GM21717 (cell line): ENCODE data around the gene GLRA3.
"Not testable (repeated sequence)": the region's sequence is repeated elsewhere in the genome, so short reads cannot be mapped to it uniquely, and the experiment has no call there.

Experiments used
- ATAC-seq: cut with Tn5 transposase; IDR thresholded peaks from one replicate; pipeline ENCODE4 v1.9.1; 2021; ENCODE audit warnings: mild to moderate bottlenecking, moderate library complexity; ENCODE audit not compliant: unreplicated experiment

GLRA3 gene

GRCh38 chr4:174828845-174829701, at the start of gene GLRA3:
GLRA3 (minus strand) TSS chr4:174829247; CDS start chr4:174828811, 436 bp downstream.
- no peak for ATAC-seq

DNA sequence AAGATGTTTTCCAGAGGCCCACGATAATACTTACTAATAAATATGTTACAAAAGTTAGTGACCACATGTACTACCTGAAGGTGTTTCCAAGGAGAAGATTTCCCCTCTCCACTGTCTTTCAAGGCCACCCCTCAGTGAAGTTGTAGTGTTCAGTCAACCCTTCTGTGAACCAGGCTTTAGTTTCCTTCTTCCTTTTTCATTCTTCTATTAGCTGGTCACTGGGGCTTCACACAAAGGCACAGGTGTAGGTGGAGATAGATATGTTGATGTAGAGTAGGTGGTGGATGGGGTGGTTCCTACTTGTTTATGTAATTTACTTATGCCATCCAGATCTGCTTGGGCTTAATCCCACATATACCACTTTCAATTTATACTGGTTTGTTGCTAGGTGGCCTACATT, 45.9 kb upstream of the GLRA3 start:
- no peak for ATAC-seq

- peak; percentile 43 for ATAC-seq
Measured at GRCh38 chr4:174873931-174874330, 44.9 kb upstream of the GLRA3 start.

- not testable (repeated sequence) for ATAC-seq
Measured at GRCh38 chr4:174873146-174873545, 44.1 kb upstream of the GLRA3 start.

- ATAC-seq = no peak
Measured at GRCh38 chr4:174871407-174871806, 42.4 kb upstream of the GLRA3 start.

- no peak for ATAC-seq
Measured at GRCh38 chr4:174870311-174870710, 41.3 kb upstream of the GLRA3 start.

GRCh38 chr4:174869339-174869738, 40.3 kb upstream of the GLRA3 start:
- ATAC-seq = no peak

DNA sequence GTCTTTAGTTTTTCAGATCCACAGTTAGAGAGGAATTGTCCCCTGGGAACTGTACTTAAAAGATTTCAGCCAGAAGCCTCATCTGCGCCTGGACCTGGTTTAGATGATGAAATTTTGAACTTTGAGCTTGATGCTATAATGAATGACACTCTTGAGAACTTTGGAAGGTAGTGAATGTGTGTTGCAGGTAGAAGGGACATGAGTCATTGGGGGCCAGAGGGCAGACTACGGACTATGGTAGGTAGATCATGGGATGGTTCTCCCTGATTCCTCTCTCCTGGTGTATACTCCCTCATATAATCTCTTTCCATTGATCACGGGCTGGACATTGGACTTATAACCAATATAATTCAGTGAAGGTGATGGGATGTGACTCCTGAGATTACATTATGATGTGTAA, 38.9 kb upstream of the GLRA3 start:
- no peak for ATAC-seq

DNA sequence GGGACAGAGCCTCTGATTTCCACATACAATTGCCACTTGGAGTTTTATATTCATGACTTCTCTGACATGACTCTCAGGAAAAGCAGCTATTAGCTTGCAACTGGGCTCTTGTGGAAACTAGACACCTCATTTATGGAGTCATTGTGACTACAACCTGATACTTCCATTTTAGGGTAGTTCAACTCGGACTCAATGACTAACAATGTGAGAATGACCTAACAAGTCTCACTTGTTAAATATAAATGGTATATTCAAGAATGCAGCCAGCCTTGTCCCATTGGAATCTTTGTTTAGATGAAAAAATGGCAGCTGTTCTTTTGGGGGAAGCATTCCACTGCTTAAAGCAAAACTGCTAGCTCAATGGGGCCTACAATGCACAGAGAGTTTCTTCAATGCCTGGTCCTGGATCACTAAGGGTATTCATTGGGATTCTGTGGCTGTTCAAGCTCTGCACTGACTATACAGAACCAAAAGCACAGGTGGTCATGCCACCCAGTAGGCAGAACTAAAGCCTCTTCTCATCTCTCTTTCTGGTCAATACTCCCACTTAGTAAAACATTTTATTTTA, 36.5 kb upstream of the GLRA3 start:
- ATAC-seq = no peak

DNA sequence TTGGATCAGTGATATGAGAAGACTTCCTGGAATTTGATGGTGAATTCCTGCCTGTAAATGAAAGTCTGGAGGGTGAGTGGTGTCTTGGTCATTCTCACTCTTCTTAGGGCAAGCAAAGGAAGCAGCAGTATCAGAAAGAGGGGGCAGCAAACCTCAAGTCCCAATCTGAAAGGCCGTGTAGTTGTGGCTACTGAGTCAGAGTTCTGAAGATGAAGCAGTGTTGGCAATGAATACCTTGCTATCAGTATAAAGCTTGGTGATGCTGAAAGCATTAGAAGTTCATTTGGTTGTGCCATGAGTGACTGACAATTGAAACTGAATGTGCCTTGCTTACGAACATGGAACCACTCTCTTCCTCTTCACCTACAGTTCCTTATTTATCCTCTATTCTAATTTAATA, 35.0 kb upstream of the GLRA3 start:
- ATAC-seq = no peak

DNA sequence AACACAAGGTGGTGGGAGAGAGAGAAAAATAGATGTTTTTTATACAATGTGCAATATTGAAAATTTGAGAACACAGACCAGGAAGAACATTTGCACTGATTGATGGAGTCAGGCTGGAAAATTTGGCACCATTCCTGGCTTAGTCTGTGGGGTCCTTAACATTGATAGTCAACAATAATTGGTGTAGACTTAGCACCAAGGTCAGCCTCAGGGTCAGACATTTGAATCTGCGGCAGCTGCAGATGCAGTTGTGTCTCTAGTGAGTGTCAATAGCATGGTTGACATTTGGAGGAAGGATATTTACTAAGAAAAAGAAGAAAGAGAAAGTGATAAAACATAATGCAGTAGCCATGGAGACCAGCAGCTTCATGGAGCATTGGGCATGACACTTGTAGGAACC, 31.5 kb upstream of the GLRA3 start:
- ATAC-seq = no peak

DNA sequence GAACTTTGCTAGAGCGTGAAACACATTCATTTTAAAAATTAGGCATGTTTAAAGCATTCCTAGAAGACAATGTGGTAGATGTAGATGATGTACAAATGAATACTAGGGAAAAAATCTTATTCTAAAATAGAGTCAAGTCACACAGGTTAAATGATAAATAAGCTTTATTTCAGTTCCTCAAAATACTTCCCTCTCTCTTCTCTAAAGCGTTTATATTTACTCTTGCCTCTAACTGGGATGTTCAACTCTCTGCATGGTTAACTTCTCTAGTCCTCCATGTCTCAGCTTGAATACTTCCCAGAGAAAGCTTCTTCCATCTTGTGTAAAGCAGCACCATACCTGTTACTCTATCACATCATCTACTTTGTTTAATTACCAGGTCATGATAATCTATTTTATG, 30.9 kb upstream of the GLRA3 start:
- ATAC-seq = no peak

- ATAC-seq = no peak
Measured at GRCh38 chr4:174856926-174857800, 28.1 kb upstream of the GLRA3 start.

GRCh38 chr4:174855050-174855449, 26.0 kb upstream of the GLRA3 start:
- no peak for ATAC-seq

- no peak for ATAC-seq
Measured at GRCh38 chr4:174853629-174854028, 24.6 kb upstream of the GLRA3 start.

DNA sequence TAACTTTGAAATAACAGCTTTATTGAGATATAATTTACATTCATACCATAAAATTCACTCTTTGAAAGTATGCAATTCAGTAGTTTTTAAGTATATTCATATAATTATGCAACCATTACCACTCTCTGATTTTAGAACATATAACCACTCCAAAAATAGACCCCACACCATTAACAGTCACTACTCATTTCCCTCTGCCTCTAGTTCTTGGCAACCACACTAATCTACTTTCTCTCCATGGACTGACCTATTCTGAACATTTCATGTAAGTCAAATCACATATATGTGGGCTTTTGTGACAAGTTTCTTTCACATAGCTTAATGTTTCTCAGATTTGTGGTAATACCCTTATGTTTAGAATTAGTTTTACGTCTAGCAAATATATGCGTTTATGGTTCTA, 19.5 kb upstream of the GLRA3 start:
- no peak for ATAC-seq

DNA sequence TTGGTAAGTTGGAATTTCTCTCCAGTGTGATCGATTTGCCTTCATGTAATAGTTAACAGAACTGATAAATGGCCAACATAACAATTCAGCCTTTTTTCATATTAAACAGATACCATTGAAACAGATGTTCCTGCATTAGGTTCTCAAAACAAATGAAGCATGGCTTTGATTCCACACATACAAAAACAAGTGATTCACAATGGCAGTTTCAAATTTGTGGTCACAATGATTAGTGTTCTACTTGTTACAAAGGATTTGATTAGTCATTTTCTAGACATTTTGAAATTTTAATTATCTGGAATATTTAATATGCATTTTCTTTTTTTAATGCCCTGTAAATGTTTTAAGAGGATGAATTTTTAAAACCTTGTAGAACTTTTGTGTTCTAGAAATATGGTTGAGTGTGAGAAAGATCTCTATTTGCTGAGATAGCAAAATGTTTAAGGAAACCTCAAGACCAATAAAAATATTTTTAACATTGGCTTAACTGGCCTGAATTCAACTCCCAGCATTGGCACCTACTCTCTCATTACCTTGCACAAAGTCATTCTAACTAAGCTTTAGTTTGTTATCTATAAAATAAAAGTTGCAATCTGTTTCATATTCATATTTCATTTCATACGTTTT, 18.9 kb upstream of the GLRA3 start:
- no peak for ATAC-seq

GRCh38 chr4:174835536-174835935, 6.5 kb upstream of the GLRA3 start:
- no peak for ATAC-seq

DNA sequence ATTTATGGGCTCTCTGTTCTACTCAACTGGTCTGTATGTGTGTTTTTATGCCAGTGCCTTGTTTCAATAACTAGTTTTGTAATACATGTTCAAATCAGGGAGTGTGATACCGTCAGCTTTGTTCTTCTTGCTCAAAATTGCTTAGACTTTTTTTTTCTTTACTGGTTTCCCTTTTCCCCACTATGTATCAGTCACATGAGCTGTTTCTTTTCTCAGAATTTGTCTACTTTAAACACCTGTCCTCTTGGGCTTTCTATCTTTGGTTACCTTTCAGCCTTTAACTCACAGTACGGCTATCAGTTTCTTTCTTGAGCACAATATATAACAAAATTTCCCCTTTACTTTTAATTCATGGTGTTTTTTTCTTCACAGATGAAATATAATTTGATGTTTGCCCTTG, 5.4 kb upstream of the GLRA3 start:
- ATAC-seq = no peak

GRCh38 chr4:174826660-174827059, 2.4 kb downstream of the GLRA3 start:
- ATAC-seq = no peak

GRCh38 chr4:174815282-174815681, 13.8 kb downstream of the GLRA3 start:
- no peak for ATAC-seq
